ENCODE measurements around the gene SNX24. TPM values are rescaled to one million over a fixed set of nuclear protein-coding genes. Genes with fewer than 3 reads are reported as not detected.

Gene SNX24
- total RNA-seq, 4 donors from 2014 or later: 12.5 to 16.4 (median 13.9) TPM

GRCh38 chr5:122999947-123000563 is 154.6 kb downstream of the SNX24 start:
- 78% methylated on average over 10 of the region's 10 CpGs for WGBS
- intact Hi-C loops (cut with DNase I): no loop called here
- TF ChIP-seq POLR2AphosphoS5 (IDR thresholded peaks at IDR 0.05) (no peak), CTCF (IDR thresholded peaks at IDR 0.05) (peak in 1 of 3 experiments; percentile 21), EP300 (IDR thresholded peaks at IDR 0.05) (no peak)
- no peaks in the 10 kb centered on the region for H3K27me3 ChIP-seq
- no peak for DNase-seq (ENCODE audit: extremely low spot score)
- no peak overlapping the region for H3K27ac ChIP-seq (replicated peaks in 1 of 4)
- peaks cover 0 to 22% (median 6%) of the 10 kb centered on the region in 4 donors for H3K36me3 ChIP-seq
- H3K9me3 ChIP-seq: no peaks in the 10 kb centered on the region
- no peak overlapping the region for H3K4me3 ChIP-seq
- peaks cover 0 to 6% (median 0%) of the 10 kb centered on the region in 4 donors for H3K4me1 ChIP-seq

- H3K36me3 ChIP-seq: peaks cover 0 to 22% (median 6%) of the 10 kb centered on the region in 4 donors
- H3K27me3 ChIP-seq: no peaks in the 10 kb centered on the region
- peaks cover 0 to 6% (median 0%) of the 10 kb centered on the region in 4 donors for H3K4me1 ChIP-seq
- intact Hi-C loops (cut with DNase I): no loop called here
- H3K4me3 ChIP-seq: no peak overlapping the region
- 100% methylated on average over 1 of the region's 1 CpG for WGBS
- no peak for DNase-seq (ENCODE audit: extremely low spot score)
- TF ChIP-seq POLR2A (IDR thresholded peaks at IDR 0.05; ENCODE audit: low read depth): no peak
- no peak for TF ChIP-seq EP300 (IDR thresholded peaks at IDR 0.05)
- H3K9me3 ChIP-seq: no peaks in the 10 kb centered on the region
- H3K27ac ChIP-seq (replicated peaks in 1 of 4): no peak overlapping the region
Measured at GRCh38 chr5:123000731-123001130, 155.3 kb downstream of the SNX24 start.

GRCh38 chr5:123001808-123002207 is 156.4 kb downstream of the SNX24 start:
- Histone ChIP-seq H3K27ac (replicated peaks in 1 of 4) (no peak overlapping the region), H3K27me3 (no peaks in the 10 kb centered on the region), H3K9me3 (no peaks in the 10 kb centered on the region), H3K4me1 (peaks cover 0 to 6% (median 0%) of the 10 kb centered on the region in 4 donors), H3K36me3 (peaks cover 0 to 25% (median 6%) of the 10 kb centered on the region in 4 donors), H3K4me3 (no peak overlapping the region)
- intact Hi-C loops (cut with DNase I): no loop called here
- TF ChIP-seq POLR2A (IDR thresholded peaks at IDR 0.05; ENCODE audit: low read depth): no peak
- no peak for TF ChIP-seq CTCF (IDR thresholded peaks at IDR 0.05)
- no peak for TF ChIP-seq POLR2AphosphoS5 (IDR thresholded peaks at IDR 0.05)
- no peak for TF ChIP-seq EP300 (IDR thresholded peaks at IDR 0.05)
- 85% methylated on average over 7 of the region's 7 CpGs for WGBS
- DNase-seq (ENCODE audit: extremely low spot score): no peak

- Histone ChIP-seq H3K9me3 (no peaks in the 10 kb centered on the region), H3K27me3 (no peaks in the 10 kb centered on the region), H3K27ac (replicated peaks in 1 of 4) (no peak overlapping the region), H3K4me1 (no peaks in the 10 kb centered on the region), H3K4me3 (no peak overlapping the region), H3K36me3 (peaks cover 0 to 27% (median 11%) of the 10 kb centered on the region in 4 donors)
- no peak for TF ChIP-seq CTCF (IDR thresholded peaks at IDR 0.05)
- TF ChIP-seq POLR2AphosphoS5 (IDR thresholded peaks at IDR 0.05): no peak
- TF ChIP-seq POLR2A (IDR thresholded peaks at IDR 0.05; ENCODE audit: low read depth): no peak
- TF ChIP-seq EP300 (IDR thresholded peaks at IDR 0.05): no peak
- WGBS: 93% methylated on average over 6 of the region's 6 CpGs
- no peak for DNase-seq (ENCODE audit: extremely low spot score)
- intact Hi-C loops (cut with DNase I): no loop called here
Measured at GRCh38 chr5:123007182-123007581, 161.8 kb downstream of the SNX24 start.

GRCh38 chr5:123007754-123008153 is 162.3 kb downstream of the SNX24 start:
- DNase-seq (ENCODE audit: extremely low spot score): no peak
- no peaks in the 10 kb centered on the region for H3K4me1 ChIP-seq
- no peak overlapping the region for H3K4me3 ChIP-seq
- H3K27me3 ChIP-seq: no peaks in the 10 kb centered on the region
- intact Hi-C loops (cut with DNase I): no loop called here
- no peaks in the 10 kb centered on the region for H3K9me3 ChIP-seq
- 94% methylated on average over 6 of the region's 6 CpGs for WGBS
- H3K27ac ChIP-seq (replicated peaks in 1 of 4): no peak overlapping the region
- no peak for TF ChIP-seq POLR2AphosphoS5 (IDR thresholded peaks at IDR 0.05)
- TF ChIP-seq POLR2A (IDR thresholded peaks at IDR 0.05; ENCODE audit: low read depth): no peak
- no peak for TF ChIP-seq EP300 (IDR thresholded peaks at IDR 0.05)
- no peak for TF ChIP-seq CTCF (IDR thresholded peaks at IDR 0.05)
- peaks cover 0 to 23% (median 11%) of the 10 kb centered on the region in 4 donors for H3K36me3 ChIP-seq

Measured in esophagus muscularis mucosa (tissue), 4 donors.